Mesendoderm (in vitro differentiated cells): ENCODE data around the gene ATP8A1.
"Not testable (repeated sequence)": the region's sequence is repeated elsewhere in the genome, so short reads cannot be mapped to it uniquely, and the experiment has no call there.

Experiments
- DNase-seq: peaks from one replicate; pipeline ENCODE4 v3.0.0; 2013
- H2AK5ac ChIP-seq: 2 replicates; pipeline ENCODE4 v1.6.1; 2013; ENCODE audit warnings: low read length, inconsistent platforms
- H2BK120ac ChIP-seq: 2 replicates; pipeline ENCODE4 v1.6.1; 2013; ENCODE audit warnings: low read depth, mild to moderate bottlenecking, low read length, moderate library complexity, mixed read lengths
- H2BK15ac ChIP-seq: replicated peaks from 2 replicates; pipeline ENCODE4 v1.6.1; 2013; ENCODE audit warnings: low read depth, mild to moderate bottlenecking, moderate library complexity
- H2BK5ac ChIP-seq: 2 replicates; pipeline ENCODE4 v1.6.1; 2013; ENCODE audit warnings: low read length, inconsistent platforms
- H3K18ac ChIP-seq: 2 replicates; pipeline ENCODE4 v1.6.1; 2013; ENCODE audit warnings: mild to moderate bottlenecking, low read length, mixed read lengths
- H3K23ac ChIP-seq: one replicate; pipeline ENCODE4 v1.6.1; 2013; ENCODE audit warnings: low read length
- H3K27ac ChIP-seq: 2 replicates; pipeline ENCODE4 v1.5.1; 2013; ENCODE audit warnings: low read depth, mild to moderate bottlenecking, inconsistent platforms, low read length, moderate library complexity
- H3K27me3 ChIP-seq: 2 replicates; pipeline ENCODE4 v1.6.1; 2013; ENCODE audit warnings: low read length, control low read depth, mild to moderate bottlenecking, inconsistent platforms; ENCODE audit not compliant: insufficient read depth, poor library complexity
- H3K36me3 ChIP-seq: 2 replicates; pipeline ENCODE4 v1.6.1; 2013; ENCODE audit warnings: low read length, inconsistent platforms; ENCODE audit not compliant: control insufficient read depth, insufficient read depth
- H3K4ac ChIP-seq: one replicate; pipeline ENCODE4 v1.6.1; 2013; ENCODE audit warnings: low read depth, mild to moderate bottlenecking, low read length, moderate library complexity
- H3K4me1 ChIP-seq: 2 replicates; pipeline ENCODE4 v1.6.1; 2013; ENCODE audit warnings: low read depth, low read length, inconsistent platforms; ENCODE audit not compliant: control insufficient read depth
- H3K4me2 ChIP-seq: 2 replicates; pipeline ENCODE4 v1.6.1; 2013; ENCODE audit warnings: low read length
- H3K4me3 ChIP-seq: 2 replicates; pipeline ENCODE4 v1.5.1; 2013; ENCODE audit warnings: mild to moderate bottlenecking, low read length
- H3K56ac ChIP-seq: one replicate; pipeline ENCODE4 v1.6.1; 2013; ENCODE audit warnings: low read length
- H3K79me1 ChIP-seq: 2 replicates; pipeline ENCODE4 v1.6.1; 2013; ENCODE audit warnings: low read length, inconsistent platforms
- H3K79me2 ChIP-seq: 2 replicates; pipeline ENCODE4 v1.6.1; 2013; ENCODE audit warnings: mild to moderate bottlenecking, low read length; ENCODE audit not compliant: control insufficient read depth, insufficient read depth
- H3K9ac ChIP-seq: 2 replicates; pipeline ENCODE4 v1.6.1; 2013; ENCODE audit warnings: low read length, inconsistent platforms
- H4K5ac ChIP-seq: one replicate; pipeline ENCODE4 v1.6.1; 2013; ENCODE audit warnings: low read length
- H4K8ac ChIP-seq: one replicate; pipeline ENCODE4 v1.6.1; 2013; ENCODE audit warnings: low read depth, mild to moderate bottlenecking, control low read depth, low read length, moderate library complexity
- WGBS: extraction: QIAGEN DNeasy Blood & Tissue Kit; methylation state at CpG from one replicate; pipeline ENCODE4 v1.1.7; 2013; ENCODE audit warnings: low lambda C conversion rate, missing lambda C conversion rate; ENCODE audit not compliant: insufficient coverage; ENCODE audit errors: extremely low coverage; 5-methylcytosine and 5-hydroxymethylcytosine counted together

ATP8A1 gene

DNA sequence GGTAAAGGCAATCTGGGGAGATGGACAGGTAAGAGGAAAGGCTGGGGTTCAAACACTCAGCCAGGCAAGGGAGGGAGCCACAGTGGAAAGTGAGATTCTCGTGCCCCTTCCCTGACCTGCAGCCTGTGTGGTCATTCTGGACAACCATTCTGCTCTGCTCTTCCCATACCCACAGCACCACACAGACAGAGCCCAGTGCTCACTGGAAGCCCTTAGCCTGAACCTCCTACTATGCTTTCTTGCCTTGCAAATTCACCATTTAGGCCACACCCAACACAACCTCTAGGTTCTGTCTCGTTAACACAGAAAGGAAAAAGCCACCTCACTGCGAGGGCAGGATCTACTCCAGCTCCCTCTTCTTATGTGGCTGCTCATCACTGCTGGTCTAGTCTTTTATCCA lies 166.9 kb downstream of the ATP8A1 start:
- H3K36me3 ChIP-seq: no peaks in the 10 kb centered on the region
- no peak overlapping the region for H2BK5ac ChIP-seq
- H3K27ac ChIP-seq: no peak overlapping the region
- H3K79me2 ChIP-seq: no peaks in the 10 kb centered on the region
- H3K23ac ChIP-seq: no peak overlapping the region
- H3K9ac ChIP-seq: no peak overlapping the region
- DNase-seq: no peak
- H3K18ac ChIP-seq: no peak overlapping the region
- no peak overlapping the region for H3K4me3 ChIP-seq
- no peak overlapping the region for H2AK5ac ChIP-seq
- no peak overlapping the region for H3K4me2 ChIP-seq
- H2BK120ac ChIP-seq: no peak overlapping the region
- no peaks in the 10 kb centered on the region for H3K79me1 ChIP-seq
- H4K8ac ChIP-seq: no peak overlapping the region
- H3K56ac ChIP-seq: no peak overlapping the region
- WGBS: no CpG with 5 or more reads among the region's 3 CpGs
- H3K27me3 ChIP-seq: no peaks in the 10 kb centered on the region
- peaks cover 10% of the 10 kb centered on the region for H3K4me1 ChIP-seq
- H4K5ac ChIP-seq: no peak overlapping the region
- H3K4ac ChIP-seq: no peak overlapping the region
- H2BK15ac ChIP-seq: peak overlapping the region; percentile 21

DNA sequence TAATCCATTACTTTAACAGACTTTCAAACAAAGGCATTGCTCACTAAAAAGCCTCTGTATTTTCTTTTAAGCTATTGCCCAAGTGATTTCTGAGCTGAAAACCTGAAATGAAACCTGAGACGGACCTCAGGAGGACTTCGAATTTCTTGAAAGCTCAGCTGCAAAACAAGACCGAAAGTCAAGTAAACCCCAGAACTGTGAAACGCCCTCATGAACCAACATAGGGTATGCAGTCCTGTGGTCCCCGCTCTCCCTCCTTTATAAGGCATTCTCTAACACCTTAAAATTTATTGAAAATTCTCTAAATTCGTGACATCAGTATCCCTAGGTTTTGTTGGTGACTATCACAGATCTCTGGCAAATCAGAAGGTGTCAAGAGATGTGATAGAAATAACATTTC lies 167.8 kb downstream of the ATP8A1 start:
- Histone ChIP-seq H4K5ac (no peak overlapping the region), H3K27me3 (no peaks in the 10 kb centered on the region), H3K56ac (no peak overlapping the region), H2BK120ac (no peak overlapping the region), H4K8ac (no peak overlapping the region), H3K79me1 (no peaks in the 10 kb centered on the region), H3K9ac (no peak overlapping the region), H3K4me1 (peaks cover 10% of the 10 kb centered on the region), H3K18ac (no peak overlapping the region), H2AK5ac (no peak overlapping the region), H3K4me3 (no peak overlapping the region), H3K27ac (no peak overlapping the region), H3K36me3 (no peaks in the 10 kb centered on the region), H3K4me2 (no peak overlapping the region), H2BK15ac (no peak overlapping the region), H3K79me2 (no peaks in the 10 kb centered on the region), H3K23ac (no peak overlapping the region), H2BK5ac (no peak overlapping the region), H3K4ac (no peak overlapping the region)
- WGBS: no CpG with 5 or more reads among the region's 6 CpGs
- DNase-seq: no peak

DNA sequence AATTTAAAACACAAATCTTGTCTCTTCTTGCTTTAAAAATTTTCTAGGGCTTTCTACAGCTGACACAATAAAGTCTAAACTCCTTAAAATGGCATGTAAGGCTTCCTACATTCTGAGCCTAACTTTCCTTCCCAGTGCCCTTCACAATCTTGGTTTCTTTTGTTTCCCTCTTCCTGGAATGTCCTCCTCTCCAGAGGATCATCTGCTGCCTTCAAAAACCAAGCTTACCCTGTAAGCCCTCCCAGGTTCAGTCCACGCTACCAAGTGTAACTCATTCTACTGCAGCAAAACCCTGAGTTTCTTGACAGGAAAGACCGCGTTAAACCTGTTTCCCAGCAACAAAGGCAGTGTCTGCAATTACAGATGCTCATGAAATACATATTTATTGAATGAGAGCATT lies 168.4 kb downstream of the ATP8A1 start:
- Histone ChIP-seq H3K27me3 (no peaks in the 10 kb centered on the region), H4K5ac (no peak overlapping the region), H3K27ac (no peak overlapping the region), H3K9ac (no peak overlapping the region), H2AK5ac (no peak overlapping the region), H3K56ac (no peak overlapping the region), H3K18ac (no peak overlapping the region), H3K4me2 (no peak overlapping the region), H2BK5ac (no peak overlapping the region), H3K36me3 (no peaks in the 10 kb centered on the region), H3K4ac (no peak overlapping the region), H4K8ac (no peak overlapping the region), H2BK15ac (peak overlapping the region; percentile 8), H3K4me3 (no peak overlapping the region), H2BK120ac (no peak overlapping the region), H3K23ac (no peak overlapping the region), H3K79me2 (no peaks in the 10 kb centered on the region), H3K4me1 (peaks cover 10% of the 10 kb centered on the region), H3K79me1 (no peaks in the 10 kb centered on the region)
- WGBS: no CpG with 5 or more reads among the region's 3 CpGs
- DNase-seq: peak; percentile 48

DNA sequence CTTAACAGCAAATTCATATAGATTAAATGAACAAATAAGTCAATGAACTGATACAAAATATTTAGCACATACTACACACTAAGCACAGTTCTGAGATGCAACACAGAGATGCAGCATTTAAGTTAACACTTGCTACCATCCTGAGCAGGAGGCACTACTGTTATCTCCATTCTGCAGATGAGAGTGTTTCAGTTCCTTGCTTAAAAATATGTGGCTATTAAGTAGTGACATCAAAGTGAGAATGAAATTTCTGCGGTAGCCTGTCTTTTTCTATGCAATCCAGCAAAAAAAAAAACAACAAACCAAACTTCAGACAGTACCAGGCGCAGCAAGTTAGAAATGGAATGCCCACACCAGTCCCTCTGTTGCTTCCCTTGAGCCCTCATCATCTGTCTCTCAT lies 168.8 kb downstream of the ATP8A1 start:
- Histone ChIP-seq H3K4ac (no peak overlapping the region), H2AK5ac (no peak overlapping the region), H3K79me1 (no peaks in the 10 kb centered on the region), H3K27ac (no peak overlapping the region), H3K9ac (no peak overlapping the region), H3K27me3 (no peaks in the 10 kb centered on the region), H2BK120ac (no peak overlapping the region), H3K23ac (no peak overlapping the region), H3K56ac (no peak overlapping the region), H3K4me2 (no peak overlapping the region), H2BK15ac (no peak overlapping the region), H3K18ac (no peak overlapping the region), H3K36me3 (no peaks in the 10 kb centered on the region), H3K4me3 (no peak overlapping the region), H4K5ac (no peak overlapping the region), H4K8ac (no peak overlapping the region), H2BK5ac (no peak overlapping the region), H3K79me2 (no peaks in the 10 kb centered on the region), H3K4me1 (peaks cover 10% of the 10 kb centered on the region)
- WGBS: no CpG with 5 or more reads among the region's 2 CpGs
- no peak for DNase-seq

DNA sequence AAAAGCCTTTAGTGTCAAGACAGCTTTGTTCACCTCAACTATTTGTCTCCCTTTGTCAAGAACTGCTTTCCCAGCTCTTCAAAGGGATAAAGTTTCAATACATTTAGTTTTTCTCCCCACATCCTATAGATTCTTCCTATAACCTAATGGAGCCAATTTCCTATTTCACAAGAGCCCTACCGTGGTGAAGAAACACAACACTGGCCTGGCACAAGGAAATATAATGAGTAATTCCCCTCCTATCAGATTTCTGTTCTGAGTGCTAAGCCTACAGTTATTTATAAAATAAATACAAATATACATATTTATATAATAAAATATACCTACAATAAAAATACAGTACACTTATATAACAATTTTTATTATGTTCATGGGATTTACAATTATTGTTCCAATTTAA lies 169.7 kb downstream of the ATP8A1 start:
- no peak overlapping the region for H3K4me2 ChIP-seq
- no peak overlapping the region for H3K9ac ChIP-seq
- H4K8ac ChIP-seq: no peak overlapping the region
- no peak overlapping the region for H3K56ac ChIP-seq
- no peak overlapping the region for H4K5ac ChIP-seq
- no peak overlapping the region for H2BK120ac ChIP-seq
- H3K79me1 ChIP-seq: no peaks in the 10 kb centered on the region
- H2BK5ac ChIP-seq: no peak overlapping the region
- H3K4me1 ChIP-seq: peaks cover 12% of the 10 kb centered on the region
- H3K79me2 ChIP-seq: no peaks in the 10 kb centered on the region
- no peak for DNase-seq
- no peak overlapping the region for H3K27ac ChIP-seq
- H3K27me3 ChIP-seq: no peaks in the 10 kb centered on the region
- H3K23ac ChIP-seq: no peak overlapping the region
- H3K18ac ChIP-seq: no peak overlapping the region
- H3K4me3 ChIP-seq: no peak overlapping the region
- H3K36me3 ChIP-seq: no peaks in the 10 kb centered on the region
- no CpG with 5 or more reads among the region's 1 CpG for WGBS
- H3K4ac ChIP-seq: no peak overlapping the region
- no peak overlapping the region for H2AK5ac ChIP-seq
- H2BK15ac ChIP-seq: no peak overlapping the region

DNA sequence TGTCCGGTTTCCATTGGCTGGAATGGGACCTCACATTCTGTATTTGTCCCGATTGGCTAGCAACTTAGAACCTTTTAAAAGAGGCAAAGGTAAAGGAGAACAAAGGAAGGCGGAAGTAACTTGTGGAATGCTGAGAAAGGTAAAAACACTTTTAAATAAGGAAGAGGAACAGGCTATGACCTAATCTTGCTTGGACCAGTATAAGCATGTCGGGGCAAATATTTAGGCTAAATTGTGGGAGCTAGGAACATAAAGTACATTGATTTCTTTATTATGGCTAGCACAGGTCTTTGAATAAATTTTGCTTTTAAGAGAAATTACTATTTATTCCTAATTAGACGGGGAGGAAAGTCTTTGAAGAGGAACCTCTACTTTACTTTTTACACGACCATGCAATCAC lies 170.7 kb downstream of the ATP8A1 start:
- not testable (repeated sequence) for H2BK15ac ChIP-seq, H3K4me3 ChIP-seq, H3K79me2 ChIP-seq, H3K23ac ChIP-seq, H3K4me2 ChIP-seq, H3K4ac ChIP-seq, H3K9ac ChIP-seq, H3K56ac ChIP-seq, H2BK120ac ChIP-seq, H3K27me3 ChIP-seq, H4K5ac ChIP-seq, H3K27ac ChIP-seq, H4K8ac ChIP-seq, DNase-seq, H2AK5ac ChIP-seq, H3K36me3 ChIP-seq, H2BK5ac ChIP-seq, H3K18ac ChIP-seq, H3K79me1 ChIP-seq
- peaks cover 12% of the 10 kb centered on the region for H3K4me1 ChIP-seq
- whole genome bisulfite sequencing: no CpG with 5 or more reads among the region's 6 CpGs
